NCI-H2081 treated with DMSO at 0.1 percent for 48 hours (cell line): Measurements from ENCODE around the gene RGS6.
"Not testable (repeated sequence)": the region's sequence is repeated elsewhere in the genome, so short reads cannot be mapped to it uniquely, and the experiment has no call there.

Experiments
- DNase-seq: peaks from one replicate; lab custom pipeline; 2025; lab: John Stamatoyannopoulos, UW

Gene RGS6

GRCh38 chr14:71932229-71932981, at the start of gene RGS6:
Gene RGS6 (plus strand): TSS chr14:71932429.
- DNase-seq = no peak

- DNase-seq = no peak
Measured at GRCh38 chr14:71883094-71883493, 49.1 kb upstream of the RGS6 start.

GRCh38 chr14:71885301-71885700, 46.9 kb upstream of the RGS6 start:
- DNase-seq = no peak

- not testable (repeated sequence) for DNase-seq
Measured at GRCh38 chr14:71887802-71888201, 44.4 kb upstream of the RGS6 start.

GRCh38 chr14:71890541-71890940, 41.7 kb upstream of the RGS6 start:
- DNase-seq = no peak

- no peak for DNase-seq
Measured at GRCh38 chr14:71891185-71891584, 41.0 kb upstream of the RGS6 start.

- no peak for DNase-seq
Measured at GRCh38 chr14:71891970-71892369, 40.3 kb upstream of the RGS6 start.

GRCh38 chr14:71905031-71905430, 27.2 kb upstream of the RGS6 start:
- DNase-seq = no peak

GRCh38 chr14:71905860-71906259, 26.4 kb upstream of the RGS6 start:
- DNase-seq = no peak

- no peak for DNase-seq
Measured at GRCh38 chr14:71907793-71908515, 24.3 kb upstream of the RGS6 start.

GRCh38 chr14:71911669-71912068, 20.6 kb upstream of the RGS6 start:
- DNase-seq = no peak

GRCh38 chr14:71913342-71913741, 18.9 kb upstream of the RGS6 start:
- DNase-seq = no peak

GRCh38 chr14:71918955-71919354, 13.3 kb upstream of the RGS6 start:
- DNase-seq = no peak

GRCh38 chr14:71923513-71923912, 8.7 kb upstream of the RGS6 start:
- DNase-seq = no peak

- DNase-seq = no peak
Measured at GRCh38 chr14:71931492-71932228, 569 bp upstream of the RGS6 start.

GRCh38 chr14:71933001-71933587, 865 bp downstream of the RGS6 start:
- DNase-seq = no peak

GRCh38 chr14:71938273-71938672, 6.0 kb downstream of the RGS6 start:
- DNase-seq = not testable (repeated sequence)

- DNase-seq = not testable (repeated sequence)
Measured at GRCh38 chr14:71939344-71939743, 7.1 kb downstream of the RGS6 start.

GRCh38 chr14:71940500-71940899, 8.3 kb downstream of the RGS6 start:
- DNase-seq = not testable (repeated sequence)

GRCh38 chr14:71941616-71942015, 9.4 kb downstream of the RGS6 start:
- DNase-seq = not testable (repeated sequence)

GRCh38 chr14:71942904-71943694, 10.9 kb downstream of the RGS6 start:
- DNase-seq = no peak

GRCh38 chr14:71943695-71944018, 11.4 kb downstream of the RGS6 start:
- DNase-seq = no peak
